DND-41 (cell line): ENCODE measurements around the gene PDZRN3.
"Not testable (repeated sequence)": the region's sequence is repeated elsewhere in the genome, so short reads cannot be mapped to it uniquely, and the experiment has no call there.

ENCODE experiments used
- ATAC-seq: fragments of 200-7000 bp; cut with Tn5 transposase; 3 replicates; pipeline ENCODE4 v1.9.1; 2021; ENCODE audit warnings: low read depth; ENCODE audit not compliant: insufficient read depth
- DNase-seq: peaks from one replicate; pipeline ENCODE4 v3.0.0-alpha.2; 2020
- H2AFZ ChIP-seq: 2 replicates; pipeline ENCODE4 v1.6.0; 2012; ENCODE audit warnings: low read depth, low read length
- H3K27ac ChIP-seq: 2 replicates; pipeline ENCODE4 v1.5.1; 2012; ENCODE audit warnings: low read length, inconsistent platforms
- H3K27me3 ChIP-seq: fragments of 200-600 bp; sonication (generic); 2 replicates; pipeline ENCODE4 v1.6.0; 2012; ENCODE audit warnings: low read length, mild to moderate bottlenecking, inconsistent platforms; ENCODE audit not compliant: insufficient read depth, poor library complexity
- H3K36me3 ChIP-seq: 2 replicates; pipeline ENCODE4 v1.5.1; 2012; ENCODE audit warnings: low read length, inconsistent platforms; ENCODE audit not compliant: insufficient read depth
- H3K4me1 ChIP-seq: 2 replicates; pipeline ENCODE4 v1.5.1; 2012; ENCODE audit warnings: mild to moderate bottlenecking, low read length; ENCODE audit not compliant: insufficient read depth
- H3K4me2 ChIP-seq: 2 replicates; pipeline ENCODE4 v1.6.0; 2012; ENCODE audit warnings: mild to moderate bottlenecking, moderate library complexity, low read length, inconsistent platforms; ENCODE audit not compliant: insufficient read depth
- H3K4me3 ChIP-seq, 2 experiments: fragments of 200-600 bp in 1 of 2; shearing (Covaris generic) in 1 of 2; 2 replicates each; pipeline ENCODE4 v1.5.1; 2012 to 2016; ENCODE audit warnings: inconsistent platforms in 2 of 2, low read length in 2 of 2, mild to moderate bottlenecking in 2 of 2, low read depth in 1 of 2, moderate library complexity in 1 of 2
- H3K79me2 ChIP-seq: 2 replicates; pipeline ENCODE4 v1.6.0; 2012; ENCODE audit warnings: low read length, inconsistent platforms; ENCODE audit not compliant: insufficient read depth
- H3K9ac ChIP-seq: 2 replicates; pipeline ENCODE4 v1.6.0; 2012; ENCODE audit warnings: low read depth, mild to moderate bottlenecking, inconsistent platforms, low read length, moderate library complexity
- H3K9me3 ChIP-seq: 2 replicates; pipeline ENCODE4 v1.5.1; 2012; ENCODE audit warnings: low read length, moderate library complexity, mild to moderate bottlenecking, inconsistent platforms; ENCODE audit not compliant: insufficient read depth, severe bottlenecking
- H4K20me1 ChIP-seq: 2 replicates; pipeline ENCODE4 v1.6.0; 2012; ENCODE audit warnings: low read length; ENCODE audit not compliant: insufficient read depth
- CTCF ChIP-seq: IDR thresholded peaks from 2 replicates; pipeline ENCODE4 v1.5.1; 2012; ENCODE audit warnings: borderline replicate concordance, low read length, moderate library complexity, mild to moderate bottlenecking; ENCODE audit not compliant: poor library complexity, severe bottlenecking; ENCODE audit errors: extremely low read depth
- EZH2 ChIP-seq: IDR thresholded peaks from 3 replicates; pipeline ENCODE4 v1.6.1; 2012; ENCODE audit warnings: borderline replicate concordance, low read depth, mild to moderate bottlenecking, moderate library complexity, low read length, inconsistent platforms; ENCODE audit not compliant: severe bottlenecking

Gene PDZRN3

GRCh38 chr3:73572368-73572767 is 52.4 kb downstream of the PDZRN3 start:
- DNase-seq: no peak
- ATAC-seq: no peak
- no peak overlapping the region for H3K27ac ChIP-seq
- no peak overlapping the region for H3K9ac ChIP-seq
- no peaks in the 10 kb centered on the region for H3K9me3 ChIP-seq
- H3K4me1 ChIP-seq: no peaks in the 10 kb centered on the region
- no peaks in the 10 kb centered on the region for H3K27me3 ChIP-seq
- TF ChIP-seq CTCF: no peak
- no peak for TF ChIP-seq EZH2
- no peak overlapping the region for H3K4me2 ChIP-seq
- no peaks in the 10 kb centered on the region for H4K20me1 ChIP-seq
- no peak overlapping the region for H3K4me3 ChIP-seq
- H2AFZ ChIP-seq: no peak overlapping the region
- H3K79me2 ChIP-seq: no peaks in the 10 kb centered on the region
- H3K36me3 ChIP-seq: no peaks in the 10 kb centered on the region

GRCh38 chr3:73571238-73571794 is 53.4 kb downstream of the PDZRN3 start:
- H3K9me3 ChIP-seq: no peaks in the 10 kb centered on the region
- no peak for DNase-seq
- H3K4me3 ChIP-seq: no peak overlapping the region
- no peaks in the 10 kb centered on the region for H3K79me2 ChIP-seq
- H3K36me3 ChIP-seq: no peaks in the 10 kb centered on the region
- H3K4me1 ChIP-seq: no peaks in the 10 kb centered on the region
- H3K27ac ChIP-seq: no peak overlapping the region
- H4K20me1 ChIP-seq: no peaks in the 10 kb centered on the region
- H3K9ac ChIP-seq: no peak overlapping the region
- no peak overlapping the region for H2AFZ ChIP-seq
- TF ChIP-seq EZH2: no peak
- H3K4me2 ChIP-seq: no peak overlapping the region
- no peak for ATAC-seq
- no peaks in the 10 kb centered on the region for H3K27me3 ChIP-seq

GRCh38 chr3:73569246-73569760 is 55.4 kb downstream of the PDZRN3 start:
- Histone ChIP-seq H4K20me1 (no peaks in the 10 kb centered on the region), H2AFZ (no peak overlapping the region), H3K27ac (no peak overlapping the region), H3K4me2 (no peak overlapping the region), H3K27me3 (no peaks in the 10 kb centered on the region), H3K4me1 (no peaks in the 10 kb centered on the region), H3K79me2 (no peaks in the 10 kb centered on the region), H3K4me3 (no peak overlapping the region), H3K36me3 (no peaks in the 10 kb centered on the region), H3K9ac (no peak overlapping the region), H3K9me3 (no peaks in the 10 kb centered on the region)
- no peak for TF ChIP-seq CTCF
- no peak for TF ChIP-seq EZH2
- ATAC-seq: no peak
- no peak for DNase-seq

GRCh38 chr3:73568371-73568862 is 56.3 kb downstream of the PDZRN3 start:
- Histone ChIP-seq H3K27ac (no peak overlapping the region), H3K36me3 (no peaks in the 10 kb centered on the region), H3K4me1 (no peaks in the 10 kb centered on the region), H2AFZ (no peak overlapping the region), H3K27me3 (no peaks in the 10 kb centered on the region), H3K4me2 (no peak overlapping the region), H3K9me3 (no peaks in the 10 kb centered on the region), H3K9ac (no peak overlapping the region), H4K20me1 (no peaks in the 10 kb centered on the region), H3K79me2 (no peaks in the 10 kb centered on the region), H3K4me3 (no peak overlapping the region)
- TF ChIP-seq EZH2 (no peak), CTCF (no peak)
- ATAC-seq: no peak
- no peak for DNase-seq

GRCh38 chr3:73565374-73565773 is 59.4 kb downstream of the PDZRN3 start:
- H3K36me3 ChIP-seq, H3K9me3 ChIP-seq, H3K27ac ChIP-seq, H3K4me1 ChIP-seq, H4K20me1 ChIP-seq, H3K4me3 ChIP-seq, H3K79me2 ChIP-seq, ATAC-seq, H3K9ac ChIP-seq, H3K4me2 ChIP-seq, DNase-seq, H2AFZ ChIP-seq, H3K27me3 ChIP-seq: not testable (repeated sequence)
